HG02938 (cell line): ENCODE results near the gene HCN3.
"Not testable (repeated sequence)": the region's sequence is repeated elsewhere in the genome, so short reads cannot be mapped to it uniquely, and the experiment has no call there.

Experiments used
- ATAC-seq: cut with Tn5 transposase; IDR thresholded peaks from one replicate; pipeline ENCODE4 v1.9.1; 2021; ENCODE audit warnings: mild to moderate bottlenecking, moderate library complexity; ENCODE audit not compliant: unreplicated experiment

HCN3 gene

DNA sequence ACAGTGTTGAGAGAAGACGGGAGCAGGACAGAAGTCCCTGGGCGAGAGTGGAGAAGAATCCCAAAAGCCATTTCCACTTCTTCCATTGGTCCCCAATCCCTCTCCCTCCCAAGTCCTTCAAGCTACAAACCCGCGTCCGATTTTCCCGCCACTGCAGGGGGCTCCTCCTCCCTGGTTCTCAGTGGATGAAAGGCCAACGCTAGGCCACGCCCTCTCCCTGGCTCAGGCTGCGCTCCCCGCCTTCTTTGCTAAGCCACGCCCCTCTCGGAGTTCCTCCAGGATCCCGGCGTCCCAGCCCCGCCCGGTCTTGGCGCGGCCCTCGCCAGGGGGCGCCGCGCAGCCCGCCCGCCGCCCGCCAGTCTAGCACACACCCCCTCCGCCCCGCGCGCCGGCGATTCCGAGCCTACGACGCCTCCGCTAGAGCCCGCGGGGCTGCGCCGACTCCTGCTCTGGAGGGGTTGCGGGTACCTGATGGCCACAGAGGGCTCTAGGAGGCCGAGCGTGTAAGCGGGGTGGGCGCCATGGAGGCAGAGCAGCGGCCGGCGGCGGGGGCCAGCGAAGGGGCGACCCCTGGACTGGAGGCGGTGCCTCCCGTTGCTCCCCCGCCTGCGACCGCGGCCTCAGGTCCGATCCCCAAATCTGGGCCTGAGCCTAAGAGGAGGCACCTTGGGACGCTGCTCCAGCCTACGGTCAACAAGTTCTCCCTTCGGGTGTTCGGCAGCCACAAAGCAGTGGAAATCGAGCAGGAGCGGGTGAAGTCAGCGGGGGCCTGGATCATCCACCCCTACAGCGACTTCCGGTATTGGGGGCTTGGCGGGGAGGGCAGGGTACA lies at the start of gene HCN3:
Gene HCN3 (plus strand): TSS at position 394 of the 832 bp plus-strand sequence. CDS start 128 bp downstream, at position 522.
- ATAC-seq, result peak; percentile 48

DNA sequence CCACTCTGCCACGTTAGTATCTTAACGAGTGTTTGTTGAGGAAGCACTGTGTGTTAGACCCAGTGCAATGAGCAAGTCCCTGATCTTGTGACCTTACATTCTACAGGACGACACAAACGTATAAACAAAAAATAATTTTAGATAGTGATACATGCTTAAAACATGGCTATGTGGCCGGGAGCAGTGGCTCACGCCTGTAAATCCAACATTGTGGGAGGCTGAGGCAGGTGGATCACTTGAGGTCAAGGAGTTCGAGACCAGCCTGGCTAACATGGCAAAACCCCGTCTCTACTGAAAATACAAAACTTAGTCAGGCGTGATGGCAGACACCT lies 49.2 kb upstream of the HCN3 start:
- no peak for ATAC-seq

- not testable (repeated sequence) for ATAC-seq
Measured at GRCh38 chr1:155231302-155231701, 46.0 kb upstream of the HCN3 start.

DNA sequence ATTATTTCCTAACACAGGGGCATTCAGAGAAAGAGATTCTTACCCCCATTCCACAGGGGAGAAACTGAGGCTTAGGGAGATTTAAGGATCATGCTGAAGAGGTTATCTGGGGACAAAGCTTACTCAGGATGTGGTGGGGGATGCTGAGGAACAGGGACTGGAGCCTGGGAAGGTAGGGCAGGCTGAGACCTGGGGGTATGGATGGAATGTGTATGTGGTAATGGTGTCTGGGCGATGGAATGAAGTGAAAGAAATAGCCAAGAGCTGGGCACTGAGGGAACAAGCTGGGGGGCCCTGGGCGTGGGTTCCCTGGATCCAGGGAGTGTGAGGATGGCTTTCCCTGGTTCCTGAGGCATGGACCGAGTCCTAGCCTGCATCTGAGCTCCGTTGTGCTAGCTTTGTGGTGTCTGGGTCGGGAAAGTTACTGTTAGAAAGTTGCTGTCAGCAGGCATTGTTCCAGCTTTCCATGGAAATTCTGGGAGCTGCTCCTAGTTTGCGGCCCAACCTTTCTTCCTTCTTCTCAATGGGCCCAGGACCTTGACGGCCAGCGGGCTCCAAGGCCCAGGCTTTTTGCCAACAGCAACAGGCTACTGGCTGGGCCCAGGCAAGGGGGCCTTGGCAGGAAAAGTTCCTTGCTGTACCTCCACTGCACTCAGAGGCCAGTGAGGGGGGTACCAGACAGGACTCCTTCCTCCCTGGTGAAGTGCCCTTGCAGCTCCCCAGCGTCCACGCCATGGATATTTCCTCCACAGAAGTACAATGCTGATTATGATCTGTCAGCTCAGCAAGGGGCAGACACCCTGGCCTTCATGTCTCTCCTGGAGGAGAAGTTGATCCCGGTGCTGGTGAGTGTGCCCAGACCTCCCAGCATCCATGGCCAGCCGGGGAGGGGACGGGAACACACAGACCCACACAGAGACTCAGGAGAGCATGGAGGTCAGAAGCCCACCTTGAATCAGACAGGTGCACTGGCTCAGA lies 45.0 kb upstream of the HCN3 start:
- ATAC-seq, result not testable (repeated sequence)

GRCh38 chr1:155233502-155233901 lies 43.8 kb upstream of the HCN3 start:
- ATAC-seq, result not testable (repeated sequence)

DNA sequence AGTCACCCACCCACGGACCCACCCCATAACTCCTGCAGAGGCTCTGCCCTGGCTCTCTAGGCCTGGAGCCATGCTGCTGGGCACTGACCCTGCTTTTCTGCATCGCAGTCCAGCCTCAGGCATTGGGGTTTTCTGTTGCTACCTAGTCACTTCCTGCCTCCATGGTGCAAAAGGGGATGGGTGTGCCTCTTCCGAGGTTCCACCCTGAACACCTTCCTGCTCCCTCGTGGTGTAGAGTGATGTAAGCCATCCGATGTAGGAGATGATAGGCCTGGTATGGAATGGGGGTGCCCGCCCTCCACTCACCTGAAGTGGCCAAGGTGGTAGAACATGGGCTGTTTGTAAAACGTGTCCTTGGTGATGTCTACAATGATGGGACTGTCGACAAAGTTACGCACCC lies 41.9 kb upstream of the HCN3 start:
- not testable (repeated sequence) for ATAC-seq

- ATAC-seq, result no peak
Measured at GRCh38 chr1:155236451-155236850, 40.8 kb upstream of the HCN3 start.

GRCh38 chr1:155241069-155241679 lies 36.1 kb upstream of the HCN3 start:
- no peak for ATAC-seq

DNA sequence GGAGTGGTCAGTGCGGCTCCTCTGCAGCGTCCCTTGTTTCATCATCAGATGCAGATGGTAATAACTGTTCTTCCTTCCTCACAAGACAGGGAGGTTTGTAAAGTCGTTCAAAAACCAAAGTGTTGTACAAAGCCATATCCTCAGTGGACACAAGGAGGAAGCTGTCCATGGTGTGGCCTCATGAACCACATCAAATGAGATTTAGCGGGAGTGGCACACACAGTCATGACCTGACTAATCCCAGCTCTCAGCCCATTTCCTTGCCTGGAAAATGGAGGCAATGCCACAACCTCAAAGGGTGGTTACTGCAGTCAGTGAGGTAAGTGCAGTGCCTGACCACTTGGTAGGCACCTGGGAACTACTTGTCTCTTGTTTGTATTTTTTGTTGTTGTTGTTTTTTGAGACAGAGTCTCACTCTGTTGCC lies 35.4 kb upstream of the HCN3 start:
- no peak for ATAC-seq

DNA sequence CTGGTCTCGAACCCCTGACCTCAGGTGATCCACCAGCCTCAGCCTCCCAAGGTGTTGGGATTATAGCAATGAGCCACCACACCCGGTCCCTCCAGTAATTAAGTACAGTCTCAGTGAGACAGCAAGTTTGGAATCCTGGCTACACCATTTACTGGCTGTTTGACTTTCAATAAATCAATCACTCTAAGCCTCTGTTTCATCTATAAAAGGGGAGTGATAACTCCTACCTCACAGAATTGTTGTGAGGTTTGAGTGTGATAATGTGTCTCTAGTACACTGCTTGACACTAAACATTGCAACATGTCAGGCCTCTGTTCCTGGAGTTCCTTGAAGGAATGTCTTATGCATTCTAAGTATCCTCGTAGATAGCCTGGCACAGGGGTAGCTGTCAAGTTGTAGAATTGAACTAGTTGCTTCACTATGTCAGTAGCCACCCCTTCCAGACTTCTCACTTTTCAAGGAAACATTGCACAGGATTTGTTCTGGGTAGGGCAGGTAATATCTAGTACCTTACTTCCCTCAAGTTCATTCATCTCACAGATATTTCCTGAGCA lies 34.4 kb upstream of the HCN3 start:
- no peak for ATAC-seq

DNA sequence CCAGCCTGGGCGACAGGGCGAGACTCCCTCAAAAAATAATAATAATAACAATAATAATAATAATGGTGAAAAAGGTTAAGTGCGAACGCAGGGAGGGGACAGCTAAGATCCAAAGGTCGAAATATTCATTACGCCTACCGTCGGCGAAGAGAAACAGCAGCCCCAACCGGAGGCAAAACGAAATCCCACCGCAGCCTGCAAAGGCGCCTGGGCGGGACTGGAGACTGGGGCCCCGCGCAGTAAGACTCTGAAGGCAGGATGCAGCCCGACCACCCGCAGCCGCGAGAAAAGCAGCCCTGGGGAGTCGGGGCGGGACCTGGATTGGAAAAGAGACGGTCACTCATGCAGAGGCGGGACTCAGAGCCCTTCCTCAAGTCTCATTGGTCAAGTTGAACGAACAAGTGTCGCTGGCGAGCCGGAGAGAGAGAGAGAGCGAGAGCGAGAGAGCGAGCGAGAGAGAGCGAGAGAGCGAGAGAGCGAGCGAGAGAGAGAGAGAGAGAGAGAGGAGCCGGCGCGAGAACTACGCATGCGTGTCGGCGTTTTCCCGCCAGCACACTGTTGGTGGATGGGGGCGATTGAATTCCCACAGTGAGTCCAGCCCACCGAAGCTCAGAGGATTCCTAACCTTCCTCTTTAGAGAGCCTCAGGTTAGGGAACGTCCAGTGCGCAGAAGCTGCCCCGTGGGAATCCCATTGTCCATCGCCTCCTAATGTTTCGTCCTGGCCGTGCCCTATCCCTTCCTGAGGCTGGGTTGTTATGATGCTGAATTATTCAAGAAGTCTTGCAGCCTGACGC lies 32.7 kb upstream of the HCN3 start:
- ATAC-seq, result peak; percentile 83

- no peak for ATAC-seq
Measured at GRCh38 chr1:155245163-155245524, 32.1 kb upstream of the HCN3 start.

DNA sequence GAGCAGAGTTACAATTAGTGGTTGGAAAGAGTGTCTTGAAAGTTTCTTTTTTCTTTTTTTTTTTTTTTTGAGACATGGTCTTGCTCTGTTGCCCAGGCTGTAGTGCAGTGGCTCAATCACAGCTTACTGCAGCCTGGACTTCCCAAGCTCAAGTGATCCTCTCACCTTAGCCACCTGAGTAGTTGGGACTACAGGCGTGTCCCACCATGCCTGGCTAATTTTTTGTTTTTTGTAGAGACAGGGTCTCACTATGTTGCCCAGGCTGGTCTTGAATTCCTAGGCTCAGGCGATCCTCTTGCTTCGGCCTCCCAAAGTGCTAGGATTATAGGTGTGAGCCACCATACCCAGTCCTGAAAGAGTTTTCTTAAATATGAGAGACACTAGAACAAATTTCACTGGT lies 30.5 kb upstream of the HCN3 start:
- not testable (repeated sequence) for ATAC-seq

GRCh38 chr1:155247667-155248553 lies 29.4 kb upstream of the HCN3 start:
- no peak for ATAC-seq

GRCh38 chr1:155250246-155250632 lies 27.0 kb upstream of the HCN3 start:
- peak; percentile 13 for ATAC-seq

DNA sequence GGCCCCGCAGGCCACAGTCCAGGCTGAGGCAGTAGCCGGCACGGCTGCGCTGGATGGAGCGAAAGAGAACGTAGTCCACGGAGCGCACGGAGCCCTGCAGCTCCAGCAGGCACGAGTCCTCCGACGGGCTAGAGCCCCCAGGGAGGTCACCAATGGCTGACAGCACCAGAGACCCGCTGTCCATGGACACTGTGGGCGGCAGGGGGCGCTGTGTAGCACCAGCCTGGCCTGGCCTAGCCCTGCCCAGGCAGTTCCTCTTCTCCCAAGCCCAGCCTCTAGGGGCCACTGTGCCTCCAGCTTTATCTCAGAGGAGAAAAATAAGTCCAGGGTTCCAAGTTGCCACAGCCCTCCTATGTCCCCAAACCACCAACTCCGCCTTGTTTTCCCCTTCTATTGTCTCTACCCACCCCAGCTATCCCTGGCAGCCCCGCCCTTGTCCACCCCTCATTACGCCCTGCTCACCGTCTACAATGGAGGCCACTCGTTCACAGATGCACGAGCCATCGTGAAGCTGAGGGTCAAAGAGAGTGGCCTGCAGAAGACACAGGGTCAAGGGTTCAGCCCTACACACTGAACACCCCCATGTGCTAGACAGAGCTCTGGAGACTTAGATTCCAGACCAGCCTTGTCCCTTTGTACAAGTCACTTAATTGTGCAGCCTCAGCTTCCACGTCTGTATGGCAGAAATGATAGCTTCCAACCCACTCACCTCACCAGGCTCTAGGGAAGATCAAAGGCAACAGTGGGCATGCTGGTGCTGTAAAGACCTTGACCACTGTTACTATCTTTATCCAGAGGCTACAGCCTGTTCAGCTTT lies 26.4 kb upstream of the HCN3 start:
- ATAC-seq, result peak; percentile 76

GRCh38 chr1:155251566-155251965 lies 25.7 kb upstream of the HCN3 start:
- ATAC-seq, result no peak

DNA sequence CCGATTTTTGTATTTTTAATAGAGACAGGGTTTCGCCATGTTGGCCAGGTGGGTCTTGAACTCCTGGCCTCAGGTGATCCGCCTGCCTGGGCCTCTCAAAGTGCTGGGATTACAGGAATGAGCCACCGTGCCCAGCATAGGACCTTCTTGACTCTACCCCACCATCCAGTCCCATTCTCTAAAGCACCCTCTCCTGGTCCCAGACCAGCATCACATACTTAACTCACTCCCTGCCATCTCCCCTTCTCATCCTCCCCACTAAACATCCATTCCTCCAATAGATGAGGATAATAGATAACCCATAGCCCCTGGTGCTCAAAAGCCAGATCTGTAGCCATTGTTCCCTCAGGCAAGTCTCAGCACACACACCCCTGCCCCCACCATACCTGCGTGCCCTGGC lies 24.1 kb upstream of the HCN3 start:
- no peak for ATAC-seq
